Right lobe of liver (tissue), 4 donors: ENCODE measurements around the gene WHRN.

ENCODE experiments used
- POLR2A ChIP-seq: fragments of 450-650 bp; IDR thresholded peaks from one replicate; pipeline ENCODE4 v1.6.1; 2017; ENCODE audit warnings: antibody characterized with exemption, mild to moderate bottlenecking
- TF ChIP-seq, protein P1 (sequence below), 4 donors: fragments of 200-600 bp in 3 of 4; fragments of 450-650 bp in 1 of 4; IDR thresholded peaks; one replicate each; pipeline versions ENCODE4 v1.5.1 to v1.8.0; 2016 to 2022; ENCODE audit warnings: antibody characterized with exemption in 4 of 4, mild to moderate bottlenecking in 2 of 4
- donor health status: DM: no; HTN: no; CAD: no.
- donor health status: DM: no; HTN: no; CAD: no.
- donor health status: DM: no; HTN: yes; CAD: no.

DNA sequence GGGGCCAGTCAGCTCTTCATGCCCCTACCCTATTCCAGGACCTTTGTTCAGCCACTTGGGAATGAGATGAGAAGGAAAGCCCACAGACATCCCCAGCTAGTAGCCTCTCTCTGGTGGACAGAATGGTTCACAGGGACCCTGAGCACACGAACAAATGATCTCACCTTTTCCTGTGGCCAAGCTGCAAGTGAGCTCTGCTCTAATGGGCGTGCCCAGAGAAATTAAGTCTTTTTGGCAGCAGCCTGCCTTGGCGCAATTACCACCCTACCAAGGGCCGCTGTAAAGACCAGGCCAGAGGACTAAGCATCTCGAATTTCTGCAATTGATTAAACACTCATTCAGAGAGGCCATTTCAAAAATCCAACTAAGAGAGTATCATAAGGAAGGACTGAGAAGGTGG, 56.0 kb downstream of the WHRN start:
- no peak for TF ChIP-seq POLR2A
- TF ChIP-seq, protein P1, sequence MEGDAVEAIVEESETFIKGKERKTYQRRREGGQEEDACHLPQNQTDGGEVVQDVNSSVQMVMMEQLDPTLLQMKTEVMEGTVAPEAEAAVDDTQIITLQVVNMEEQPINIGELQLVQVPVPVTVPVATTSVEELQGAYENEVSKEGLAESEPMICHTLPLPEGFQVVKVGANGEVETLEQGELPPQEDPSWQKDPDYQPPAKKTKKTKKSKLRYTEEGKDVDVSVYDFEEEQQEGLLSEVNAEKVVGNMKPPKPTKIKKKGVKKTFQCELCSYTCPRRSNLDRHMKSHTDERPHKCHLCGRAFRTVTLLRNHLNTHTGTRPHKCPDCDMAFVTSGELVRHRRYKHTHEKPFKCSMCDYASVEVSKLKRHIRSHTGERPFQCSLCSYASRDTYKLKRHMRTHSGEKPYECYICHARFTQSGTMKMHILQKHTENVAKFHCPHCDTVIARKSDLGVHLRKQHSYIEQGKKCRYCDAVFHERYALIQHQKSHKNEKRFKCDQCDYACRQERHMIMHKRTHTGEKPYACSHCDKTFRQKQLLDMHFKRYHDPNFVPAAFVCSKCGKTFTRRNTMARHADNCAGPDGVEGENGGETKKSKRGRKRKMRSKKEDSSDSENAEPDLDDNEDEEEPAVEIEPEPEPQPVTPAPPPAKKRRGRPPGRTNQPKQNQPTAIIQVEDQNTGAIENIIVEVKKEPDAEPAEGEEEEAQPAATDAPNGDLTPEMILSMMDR (IDR thresholded peaks at IDR 0.05), result no peak
